GM18499 (cell line): ENCODE measurements around the gene GTPBP3.
"Not testable (repeated sequence)": the region's sequence is repeated elsewhere in the genome, so short reads cannot be mapped to it uniquely, and the experiment has no call there.

ENCODE experiments used
- ATAC-seq: cut with Tn5 transposase; IDR thresholded peaks from one replicate; pipeline ENCODE4 v1.9.1; 2021; ENCODE audit warnings: moderate number of reproducible peaks; ENCODE audit not compliant: insufficient read depth, unreplicated experiment

Gene GTPBP3, protein sequence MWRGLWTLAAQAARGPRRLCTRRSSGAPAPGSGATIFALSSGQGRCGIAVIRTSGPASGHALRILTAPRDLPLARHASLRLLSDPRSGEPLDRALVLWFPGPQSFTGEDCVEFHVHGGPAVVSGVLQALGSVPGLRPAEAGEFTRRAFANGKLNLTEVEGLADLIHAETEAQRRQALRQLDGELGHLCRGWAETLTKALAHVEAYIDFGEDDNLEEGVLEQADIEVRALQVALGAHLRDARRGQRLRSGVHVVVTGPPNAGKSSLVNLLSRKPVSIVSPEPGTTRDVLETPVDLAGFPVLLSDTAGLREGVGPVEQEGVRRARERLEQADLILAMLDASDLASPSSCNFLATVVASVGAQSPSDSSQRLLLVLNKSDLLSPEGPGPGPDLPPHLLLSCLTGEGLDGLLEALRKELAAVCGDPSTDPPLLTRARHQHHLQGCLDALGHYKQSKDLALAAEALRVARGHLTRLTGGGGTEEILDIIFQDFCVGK

DNA sequence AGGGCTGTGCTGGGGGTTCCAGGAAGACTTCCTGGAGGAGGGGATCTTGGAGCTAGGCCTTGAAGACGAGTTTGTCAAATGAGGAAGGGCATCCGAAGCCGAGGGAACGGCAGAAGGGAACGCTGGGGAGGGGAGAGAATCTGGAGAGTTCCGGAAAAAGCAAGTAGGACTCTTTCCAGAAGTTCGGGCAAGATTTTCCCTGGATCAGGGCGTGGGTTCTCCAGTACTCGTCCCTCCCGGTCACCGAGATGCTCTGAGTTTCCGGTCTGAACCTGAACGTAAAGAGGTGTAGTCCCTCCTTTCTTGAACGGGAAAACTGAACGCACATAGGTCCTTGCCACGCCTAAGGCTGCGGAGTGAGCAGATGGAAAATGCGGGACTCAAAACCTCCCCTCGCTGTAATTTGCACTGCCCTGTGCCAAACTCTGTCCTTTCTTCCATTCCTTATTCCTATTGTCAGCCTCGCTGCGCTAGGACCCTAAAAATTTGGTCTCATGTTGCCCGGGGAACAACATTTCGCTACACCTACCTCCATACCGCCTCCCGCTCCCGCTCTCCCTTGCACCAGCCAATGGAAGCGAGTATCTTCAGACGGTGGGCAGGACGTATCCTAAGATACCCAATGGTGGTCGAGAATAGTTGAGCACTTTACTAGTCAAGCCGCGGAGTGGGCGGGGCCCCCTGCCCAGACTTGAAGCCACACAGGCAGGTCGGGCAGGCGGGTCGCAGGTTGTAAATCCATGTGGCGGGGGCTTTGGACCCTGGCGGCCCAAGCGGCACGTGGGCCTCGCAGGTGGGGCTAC is at the start of gene GTPBP3:
Gene GTPBP3 (plus strand): TSS at position 682 of the 803 bp plus-strand sequence. CDS start 59 bp downstream, at position 741.
- peak; percentile 48 for ATAC-seq

DNA sequence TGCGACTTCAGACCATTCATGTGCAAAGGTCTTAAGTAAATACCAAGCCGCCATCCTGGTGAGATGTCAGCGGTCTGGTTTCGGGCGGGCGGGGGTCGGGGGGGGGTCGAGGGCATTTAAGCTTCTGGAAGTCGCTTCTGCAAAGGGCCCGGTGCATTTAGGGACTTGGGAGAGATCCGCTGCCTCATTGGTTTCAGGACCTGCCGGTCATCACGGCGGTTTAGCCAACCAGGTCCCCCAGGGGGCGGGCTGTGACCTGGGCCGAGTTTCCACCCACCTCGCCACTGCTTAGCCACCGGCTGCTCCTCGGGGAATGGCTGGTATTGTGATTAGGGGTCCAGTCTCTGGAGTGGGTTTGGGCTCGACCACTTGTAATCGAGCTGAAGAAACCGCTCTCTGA is 47.9 kb upstream of the GTPBP3 start:
- ATAC-seq: no peak

DNA sequence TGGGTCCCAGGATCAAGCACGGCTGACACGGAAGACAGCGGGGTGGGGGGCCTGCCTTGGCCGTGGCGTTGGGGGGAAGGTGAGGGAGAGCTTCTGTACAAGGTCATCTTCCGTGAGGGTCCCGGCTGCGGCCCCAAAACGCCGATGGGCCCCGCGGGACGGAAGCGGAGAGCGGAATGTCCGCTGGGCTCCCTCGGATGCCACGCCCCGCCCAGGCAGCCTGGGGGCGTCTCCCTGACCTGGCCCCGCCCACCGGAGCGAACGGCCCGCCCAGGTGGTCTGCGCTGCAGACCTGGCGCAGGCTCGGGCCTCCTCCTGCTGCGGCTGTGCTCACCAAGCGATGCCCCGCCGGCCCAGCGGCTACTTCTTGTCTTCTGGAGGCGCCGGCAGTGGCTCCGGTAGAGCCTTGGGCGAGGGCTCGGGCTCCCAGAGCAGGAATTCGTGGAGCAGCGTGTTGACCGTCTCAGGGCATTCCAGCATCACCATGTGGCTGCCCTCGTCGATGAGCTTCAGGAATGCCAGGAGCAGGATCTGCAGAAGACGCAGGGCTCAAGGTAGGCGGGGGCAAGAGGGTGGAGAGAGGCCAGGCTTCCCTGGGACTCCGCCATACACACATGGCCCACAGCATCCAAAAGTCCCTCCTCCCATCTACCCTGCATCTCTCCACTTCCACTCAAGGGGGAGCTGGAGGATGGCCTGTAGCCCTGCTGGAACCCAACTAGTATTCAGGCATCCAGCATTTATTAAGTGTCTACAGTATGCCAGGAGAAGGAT is 44.9 kb upstream of the GTPBP3 start:
- ATAC-seq: no peak

DNA sequence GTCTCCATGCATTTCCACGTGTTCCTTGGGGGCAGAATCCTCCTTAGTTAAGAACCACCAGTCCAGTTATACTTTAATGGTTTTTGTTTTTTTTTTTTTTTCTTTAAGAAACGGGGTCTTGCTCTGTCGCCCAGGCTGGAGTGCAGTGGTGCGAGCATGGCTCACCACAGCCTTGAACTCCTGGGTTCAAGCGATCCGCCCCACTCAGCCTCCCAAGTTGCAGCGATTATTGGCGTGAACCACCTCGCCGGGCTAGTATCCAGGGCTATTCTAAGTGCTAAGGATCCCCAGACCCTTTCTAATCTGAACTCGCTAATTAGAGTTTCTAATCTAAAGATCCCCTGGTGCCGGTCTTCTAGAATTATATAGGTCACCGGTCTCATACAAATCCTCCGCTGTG is 43.7 kb upstream of the GTPBP3 start:
- ATAC-seq: no peak

DNA sequence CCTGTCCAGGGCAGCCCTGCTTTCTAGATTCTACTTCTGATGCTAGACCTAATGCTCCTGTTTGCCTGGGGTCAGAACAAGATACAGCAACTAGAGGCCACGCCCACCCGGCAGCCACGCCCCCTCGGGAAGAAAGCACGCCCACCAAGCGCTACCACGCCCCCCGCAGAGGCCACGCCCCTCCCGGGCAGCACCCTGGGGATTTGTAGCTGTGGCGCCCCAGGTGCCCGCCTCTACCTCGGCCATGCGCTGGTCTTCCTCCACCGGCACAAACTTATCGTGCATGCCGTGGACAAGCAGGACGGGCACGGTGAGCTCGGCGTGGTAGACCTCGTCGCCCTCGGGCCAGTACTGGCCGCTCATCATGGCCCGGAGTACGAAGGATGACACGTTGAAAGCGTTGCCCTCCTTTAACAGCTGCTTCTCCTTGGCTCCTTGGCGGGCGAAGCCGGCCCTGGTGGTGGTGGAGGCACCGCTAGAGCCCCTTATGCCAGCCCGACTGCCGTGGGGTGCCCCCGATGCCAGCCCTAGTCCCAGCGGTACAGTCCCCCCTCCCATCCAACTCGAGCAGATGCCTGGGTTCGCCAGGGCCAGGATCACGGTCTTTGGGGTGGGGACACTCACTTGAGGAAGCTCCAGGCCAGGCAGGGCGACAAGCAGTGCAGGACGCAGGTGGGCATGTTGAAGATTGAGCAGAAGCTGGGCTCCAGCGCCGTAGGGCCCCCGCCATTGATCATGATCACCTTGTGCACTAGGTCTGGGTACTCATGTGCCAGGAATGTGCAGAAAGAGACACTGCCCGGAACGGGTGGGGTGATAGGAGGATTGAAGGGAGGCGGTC is 43.1 kb upstream of the GTPBP3 start:
- ATAC-seq: no peak

DNA sequence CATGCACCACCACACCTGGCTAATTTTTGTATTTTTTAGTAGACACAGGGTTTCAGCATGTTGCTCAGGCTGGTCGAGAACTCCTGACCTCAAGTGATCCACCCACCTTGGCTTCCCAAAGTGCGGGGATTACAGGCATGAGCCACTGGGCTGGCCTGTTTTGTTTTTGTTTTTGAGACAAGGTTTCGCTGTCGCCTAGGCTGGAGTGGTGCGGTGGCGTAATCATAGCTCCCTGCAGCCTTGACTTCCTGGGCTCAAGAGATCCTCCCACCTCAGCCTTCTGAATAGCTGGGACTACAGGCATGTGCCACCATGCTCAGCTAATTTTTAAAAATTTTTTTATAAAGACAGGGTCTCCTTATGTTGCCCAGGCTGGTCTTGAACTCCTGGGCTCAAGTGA is 41.8 kb upstream of the GTPBP3 start:
- ATAC-seq: not testable (repeated sequence)

DNA sequence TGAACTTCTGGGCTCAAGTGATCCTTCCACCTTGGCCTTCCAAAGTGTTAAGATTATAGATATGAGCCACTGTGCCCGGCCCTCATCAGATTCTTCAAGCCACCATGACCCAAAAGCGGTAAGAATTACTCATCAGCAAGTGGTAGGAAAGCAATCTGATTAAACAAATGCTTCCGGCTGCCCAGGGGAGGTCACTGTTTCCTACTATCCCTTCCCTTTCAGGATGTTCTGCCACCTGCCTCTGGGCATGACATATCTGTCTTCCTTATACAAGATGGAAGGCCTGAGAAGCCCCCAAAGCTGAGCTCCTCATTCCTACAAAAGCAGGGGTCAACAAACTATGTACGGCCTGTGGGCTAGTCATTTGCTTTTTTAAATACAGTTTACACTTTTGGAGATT is 41.1 kb upstream of the GTPBP3 start:
- no peak for ATAC-seq

DNA sequence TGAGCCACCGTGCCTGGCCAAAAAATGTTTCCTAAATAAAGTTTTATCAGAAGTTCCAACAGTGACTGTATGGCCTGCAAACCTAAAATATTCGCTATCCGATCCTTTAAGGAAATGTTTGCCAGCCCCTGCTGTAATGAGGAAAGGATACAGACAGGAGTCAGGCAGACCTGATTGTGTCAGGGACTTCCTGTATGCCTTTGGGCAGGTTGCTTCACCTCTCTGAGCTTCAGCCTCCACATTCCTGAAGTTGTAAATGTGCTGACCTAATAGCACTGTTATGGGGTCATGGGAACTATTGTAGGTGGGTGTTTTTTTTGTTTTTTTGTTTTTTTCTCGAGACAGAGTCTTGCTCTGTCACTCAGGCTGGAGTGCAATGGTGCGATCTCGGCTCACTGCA is 40.4 kb upstream of the GTPBP3 start:
- no peak for ATAC-seq

DNA sequence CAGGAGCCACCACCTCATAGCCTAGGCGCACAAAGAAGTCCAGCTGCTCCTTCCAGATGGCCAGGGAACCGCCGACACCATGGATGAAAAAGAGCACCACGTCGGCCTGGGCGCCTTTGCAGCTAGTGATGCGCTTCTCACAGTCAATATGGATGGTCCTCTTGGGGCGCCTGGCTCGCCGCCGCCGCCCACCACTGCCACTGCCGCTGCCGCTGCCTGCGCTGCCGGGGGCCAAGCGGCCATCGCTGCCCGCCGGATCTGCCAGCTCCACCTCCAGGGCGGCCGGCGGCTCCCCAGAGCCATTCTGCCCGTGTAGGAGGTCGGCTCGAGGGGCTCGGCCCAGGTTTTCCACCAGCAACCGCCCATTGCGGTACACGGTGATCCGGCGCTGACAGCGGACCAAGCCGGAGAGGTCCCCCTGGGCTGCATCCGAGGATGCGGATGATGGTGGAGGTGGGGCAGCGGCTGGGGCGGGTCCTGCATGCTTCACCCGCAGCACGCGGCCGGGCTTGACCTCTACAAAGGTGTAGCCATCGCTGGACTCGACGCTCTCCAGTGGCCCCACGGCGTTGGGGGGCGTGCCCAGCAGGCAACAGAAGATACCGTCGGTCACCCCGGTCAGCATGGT is 36.2 kb upstream of the GTPBP3 start:
- ATAC-seq: no peak

DNA sequence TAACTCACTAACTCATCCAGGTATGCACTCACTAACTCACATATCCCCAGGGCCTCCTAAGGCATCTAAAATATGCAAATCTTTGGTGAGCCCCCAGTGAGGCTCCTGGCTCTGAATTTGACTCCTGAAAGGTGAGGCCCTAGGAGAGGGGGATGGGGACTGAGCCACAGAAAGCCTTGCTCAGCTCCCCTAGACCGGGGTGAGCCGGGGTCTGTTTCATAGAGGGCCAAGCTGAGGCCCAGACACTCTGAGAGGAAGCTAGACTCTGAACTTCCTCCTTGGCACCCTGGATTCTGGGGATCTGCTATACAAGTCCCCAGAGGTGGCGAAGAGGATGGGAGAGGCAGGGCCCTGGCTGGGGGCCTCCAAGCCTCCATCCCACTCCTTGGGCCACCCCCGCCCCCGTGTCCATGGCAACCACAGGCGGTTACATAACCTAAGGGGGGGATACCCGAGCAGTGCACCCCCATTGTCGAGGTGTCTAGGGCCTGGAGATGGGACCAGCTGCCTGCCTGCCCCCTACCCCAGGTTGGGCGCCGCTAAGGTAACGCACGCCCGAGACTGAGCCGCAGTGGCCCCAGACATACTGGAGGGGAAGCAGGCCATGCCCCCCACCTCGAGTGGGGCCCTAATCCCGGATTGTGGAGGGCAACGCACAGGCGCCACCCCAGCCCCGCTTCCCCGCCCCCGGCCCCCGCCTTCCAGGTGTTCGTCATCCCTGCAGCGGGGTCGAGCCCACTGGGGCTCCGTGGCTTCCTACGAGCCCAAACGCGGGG is 34.8 kb upstream of the GTPBP3 start:
- ATAC-seq: no peak

DNA sequence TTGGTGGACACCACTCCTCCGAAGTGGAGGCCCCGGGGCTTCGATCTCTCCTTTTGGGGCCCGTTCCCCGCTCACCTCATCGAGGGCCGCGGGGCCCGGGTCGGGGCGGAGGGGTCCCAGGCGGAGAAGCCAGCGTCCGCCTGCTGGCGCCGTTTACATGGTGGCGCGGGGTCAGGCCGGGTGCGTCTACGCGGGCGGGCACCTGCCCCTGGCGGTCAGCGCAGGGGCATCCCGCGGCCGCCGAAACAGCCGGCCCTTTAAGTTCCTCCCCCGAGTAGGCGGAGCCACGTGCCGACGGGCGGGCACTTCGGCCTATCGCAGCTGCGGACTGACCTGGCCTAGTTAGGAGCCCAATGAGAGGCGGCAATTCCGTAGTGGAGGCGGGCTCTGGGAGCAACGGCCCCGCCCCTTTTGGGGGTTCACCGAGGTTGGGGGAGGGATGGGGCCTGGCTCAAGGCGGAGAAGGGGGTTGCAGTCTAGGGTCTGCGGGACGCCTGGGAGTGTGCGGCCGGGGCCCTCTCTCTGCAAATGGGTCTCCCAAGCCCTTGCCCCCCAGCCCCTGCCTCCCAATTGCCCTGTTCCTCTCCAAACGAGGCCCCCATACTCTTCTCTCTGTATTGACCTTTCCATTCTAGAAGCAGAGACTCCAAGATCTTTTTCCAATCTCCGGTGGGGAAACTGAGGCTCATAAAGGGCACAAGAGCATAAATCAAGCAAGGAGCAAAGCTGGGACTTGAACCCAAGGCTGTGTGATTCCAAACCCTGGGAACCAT is 34.0 kb upstream of the GTPBP3 start, which contains the start of gene ABHD8:
Gene ABHD8 (minus strand): TSS at position 259 of the 773 bp plus-strand sequence. CDS start 1,809 bp downstream, outside the sequence.
- ATAC-seq: peak; percentile 30

DNA sequence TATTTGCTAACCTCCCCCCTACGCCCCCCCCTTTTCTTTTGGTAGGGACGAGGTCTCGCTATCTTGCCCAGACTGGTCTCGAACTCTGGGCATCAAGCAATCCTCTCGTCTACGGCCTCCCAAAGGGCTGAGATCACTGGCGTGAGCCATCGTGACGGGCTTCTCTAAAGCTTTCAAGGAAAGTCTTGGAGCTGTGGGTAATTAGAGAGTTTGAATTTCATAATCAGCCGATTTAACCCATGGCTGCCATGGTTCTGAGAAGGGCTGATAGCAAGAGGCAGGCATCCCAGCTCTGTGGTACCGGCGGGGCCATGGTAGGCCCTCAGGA is 33.4 kb upstream of the GTPBP3 start:
- no peak for ATAC-seq

DNA sequence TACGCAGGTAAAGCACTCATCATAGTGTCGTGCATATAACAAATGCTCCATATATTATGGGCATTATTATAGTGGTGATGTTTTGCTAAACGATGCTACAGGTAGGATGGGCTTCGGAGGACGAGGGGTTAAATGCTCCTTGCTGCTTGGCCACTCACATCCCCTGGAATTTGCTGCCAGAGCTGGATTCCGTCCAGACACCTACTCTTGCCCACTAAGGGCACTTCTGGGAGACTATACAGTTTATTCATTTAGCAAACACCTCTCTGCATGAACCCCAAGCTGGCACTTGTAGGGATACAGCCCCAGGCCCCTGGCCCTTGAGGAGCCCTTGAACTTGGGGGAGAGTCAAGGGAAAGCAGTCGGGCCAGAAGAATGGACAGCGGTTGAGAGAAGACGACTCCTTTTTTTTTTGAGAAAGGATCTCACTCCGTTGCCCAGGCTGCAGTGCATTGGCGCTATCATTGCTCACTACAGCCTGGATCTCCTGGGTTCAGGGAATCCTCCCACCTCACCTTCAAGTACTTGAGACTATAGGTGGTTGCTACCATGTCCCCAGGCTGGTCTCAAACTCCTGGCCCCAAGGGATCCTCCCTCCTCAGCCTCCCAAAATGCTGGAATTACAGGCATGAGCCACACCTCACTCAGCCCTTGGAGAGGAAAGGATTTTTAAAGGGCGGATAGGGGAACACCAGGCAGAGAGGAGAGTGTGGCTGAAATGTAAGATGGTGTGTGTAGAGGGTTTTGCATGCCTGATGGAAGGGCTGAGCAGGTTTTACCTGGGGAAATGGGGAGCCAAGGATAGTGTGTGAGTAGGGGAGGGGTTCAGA is 32.8 kb upstream of the GTPBP3 start:
- no peak for ATAC-seq

DNA sequence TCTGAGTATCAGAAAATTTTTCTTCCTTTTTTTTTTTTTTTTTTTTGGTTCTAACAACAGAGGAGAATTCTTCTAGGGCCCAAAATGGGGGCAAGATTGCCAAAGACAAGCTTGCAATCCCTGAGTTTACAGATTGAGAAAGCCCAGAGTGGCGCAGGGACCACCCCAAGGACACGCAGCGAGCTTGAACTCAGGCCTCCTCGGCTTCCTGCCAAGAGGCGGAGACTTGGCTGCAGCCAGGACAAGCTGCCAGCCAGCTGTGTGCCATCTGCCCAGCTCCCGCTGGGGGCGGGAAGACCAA is 32.2 kb upstream of the GTPBP3 start:
- no peak for ATAC-seq

DNA sequence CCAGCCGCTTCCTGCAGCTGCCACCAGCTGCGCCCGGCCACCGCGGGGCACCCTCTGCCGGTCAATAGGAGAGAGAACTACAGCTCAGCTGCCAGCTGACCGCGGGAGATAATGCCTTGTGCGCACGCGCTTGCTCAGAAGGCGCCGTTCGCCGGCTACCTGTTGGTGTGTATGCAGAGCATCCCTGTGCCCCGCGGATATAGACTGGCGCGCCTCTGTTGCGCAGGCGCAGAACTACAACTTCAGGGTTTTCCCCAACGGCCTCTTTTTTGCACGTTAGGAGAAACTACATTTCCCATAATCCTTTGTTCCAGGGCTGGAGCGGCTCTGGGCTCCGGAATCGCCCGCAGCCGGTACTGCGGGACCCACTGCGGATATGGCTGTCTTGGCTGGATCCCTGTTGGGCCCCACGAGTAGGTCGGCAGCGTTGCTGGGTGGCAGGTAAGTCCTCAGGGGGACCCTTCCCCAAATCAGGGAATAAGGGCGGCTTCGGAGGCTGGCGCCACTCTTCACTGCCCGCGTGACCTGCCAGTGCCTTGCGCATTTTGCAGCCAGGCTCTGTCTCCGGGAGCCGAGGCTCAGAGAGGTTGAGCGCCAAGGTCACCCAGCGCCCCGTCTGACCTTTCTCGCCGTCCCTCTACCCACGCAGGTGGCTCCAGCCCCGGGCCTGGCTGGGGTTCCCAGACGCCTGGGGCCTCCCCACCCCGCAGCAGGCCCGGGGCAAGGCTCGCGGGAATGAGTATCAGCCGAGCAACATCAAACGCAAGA is 31.7 kb upstream of the GTPBP3 start, which contains the start of gene MRPL34:
Gene MRPL34 (plus strand): TSS at position 356 of the 768 bp plus-strand sequence. CDS start 21 bp downstream, at position 377.
- ATAC-seq: peak; percentile 53

DNA sequence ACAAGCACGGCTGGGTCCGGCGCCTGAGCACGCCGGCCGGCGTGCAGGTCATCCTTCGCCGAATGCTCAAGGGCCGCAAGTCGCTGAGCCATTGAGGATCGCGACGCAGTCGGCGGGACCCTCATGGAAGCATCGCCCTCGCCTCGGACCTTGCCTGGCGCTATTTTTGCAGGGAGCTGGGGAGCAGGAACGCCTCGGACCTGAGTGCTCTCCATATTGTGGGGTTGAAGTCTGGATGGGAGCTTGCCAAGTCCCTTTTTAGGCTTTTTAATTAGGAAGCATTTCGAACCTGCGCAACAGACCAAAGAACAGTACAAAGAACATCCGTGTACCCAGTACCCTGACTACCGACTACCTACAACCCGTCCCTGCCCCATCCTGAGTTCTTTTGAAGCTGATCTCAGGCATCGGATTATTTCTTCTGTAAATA is 31.1 kb upstream of the GTPBP3 start:
- no peak for ATAC-seq
